Fibroblast of lung (primary cell): ENCODE data around the gene PRKCQ.

Experiments used
- CTCF ChIP-seq, 2 donors: IDR thresholded peaks in 1 of 2; conservative IDR thresholded peaks in 1 of 2; 1 replicate in 1 of 2; 2 replicates in 1 of 2; pipeline ENCODE4 v1.5.1; 2011 to 2012; ENCODE audit warnings: low read length in 2 of 2, control low read depth in 1 of 2, inconsistent platforms in 1 of 2, low read depth in 1 of 2, mild to moderate bottlenecking in 1 of 2
- EZH2 ChIP-seq: IDR thresholded peaks from 2 replicates; pipeline ENCODE4 v1.5.1; 2012; ENCODE audit warnings: low read length, control low read depth, mild to moderate bottlenecking; ENCODE audit errors: missing control alignments

DNA sequence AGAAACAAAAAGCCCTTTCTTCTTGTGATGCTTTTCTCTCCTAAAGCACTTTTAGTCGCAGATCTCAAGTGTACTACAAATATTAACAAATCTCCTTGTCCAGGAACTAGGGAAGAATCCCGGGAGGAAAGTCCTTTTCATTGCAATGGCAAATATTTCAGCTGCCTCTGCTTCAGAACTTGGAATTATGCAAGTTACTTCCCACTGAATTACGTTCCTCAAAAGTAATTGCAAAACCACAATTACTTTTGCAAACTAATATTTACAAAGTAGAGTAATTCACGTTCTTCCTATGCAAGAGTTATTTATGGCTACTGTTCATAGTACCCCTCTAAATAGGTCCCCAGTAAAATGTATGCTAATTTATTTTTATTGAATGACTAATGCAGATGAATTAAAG is 14.5 kb downstream of the PRKCQ start:
- TF ChIP-seq EZH2 = no peak
- TF ChIP-seq CTCF (conservative IDR thresholded peaks at IDR 0.05 in 1 of 2, IDR thresholded peaks at IDR 0.05 in 1 of 2; ENCODE audit: low read depth in 1 of 2, low read length in 2 of 2) = no peak
